ENCODE measurements around the gene SH3RF3.
"Not testable (repeated sequence)": the region's sequence is repeated elsewhere in the genome, so short reads cannot be mapped to it uniquely, and the experiment has no call there.

SH3RF3 gene

DNA sequence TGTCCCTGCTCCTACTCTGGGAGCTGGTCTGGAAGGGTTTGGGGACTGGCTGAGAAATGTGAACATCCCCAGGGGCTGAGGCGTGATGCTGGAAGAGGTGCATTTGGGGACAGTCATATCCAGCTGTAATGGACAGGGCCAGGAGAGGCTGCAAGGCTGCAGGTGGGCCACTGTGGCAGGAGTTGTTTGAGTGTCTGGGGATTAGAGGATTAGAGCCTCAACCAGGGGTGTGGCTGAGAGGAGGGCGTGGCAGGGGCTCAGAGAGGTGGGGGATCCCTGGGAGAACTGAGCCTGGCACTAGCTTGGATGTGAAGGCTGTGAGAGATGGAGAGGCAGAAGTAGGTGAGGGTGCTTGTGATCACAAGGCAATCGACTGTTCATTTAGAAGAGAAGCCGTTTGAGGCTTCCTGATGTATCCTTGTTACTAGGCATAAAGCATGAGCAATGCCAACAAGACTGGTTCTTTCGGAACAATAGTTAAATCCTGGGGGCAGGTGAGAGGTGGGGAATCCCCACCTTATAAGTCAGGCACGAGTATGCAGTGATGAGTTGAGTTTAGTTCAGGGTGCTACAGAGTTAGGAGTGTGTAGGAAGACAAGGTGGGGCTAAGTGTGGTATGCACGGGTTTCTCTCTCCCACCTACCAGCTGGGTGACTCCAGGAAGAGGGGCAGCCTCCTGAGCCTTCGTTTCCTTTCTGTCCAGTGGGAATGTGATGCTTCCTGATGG is 31.9 kb downstream of the SH3RF3 start:
- TF ChIP-seq, protein P1, sequence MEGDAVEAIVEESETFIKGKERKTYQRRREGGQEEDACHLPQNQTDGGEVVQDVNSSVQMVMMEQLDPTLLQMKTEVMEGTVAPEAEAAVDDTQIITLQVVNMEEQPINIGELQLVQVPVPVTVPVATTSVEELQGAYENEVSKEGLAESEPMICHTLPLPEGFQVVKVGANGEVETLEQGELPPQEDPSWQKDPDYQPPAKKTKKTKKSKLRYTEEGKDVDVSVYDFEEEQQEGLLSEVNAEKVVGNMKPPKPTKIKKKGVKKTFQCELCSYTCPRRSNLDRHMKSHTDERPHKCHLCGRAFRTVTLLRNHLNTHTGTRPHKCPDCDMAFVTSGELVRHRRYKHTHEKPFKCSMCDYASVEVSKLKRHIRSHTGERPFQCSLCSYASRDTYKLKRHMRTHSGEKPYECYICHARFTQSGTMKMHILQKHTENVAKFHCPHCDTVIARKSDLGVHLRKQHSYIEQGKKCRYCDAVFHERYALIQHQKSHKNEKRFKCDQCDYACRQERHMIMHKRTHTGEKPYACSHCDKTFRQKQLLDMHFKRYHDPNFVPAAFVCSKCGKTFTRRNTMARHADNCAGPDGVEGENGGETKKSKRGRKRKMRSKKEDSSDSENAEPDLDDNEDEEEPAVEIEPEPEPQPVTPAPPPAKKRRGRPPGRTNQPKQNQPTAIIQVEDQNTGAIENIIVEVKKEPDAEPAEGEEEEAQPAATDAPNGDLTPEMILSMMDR (IDR thresholded peaks at IDR 0.05; ENCODE audit: poor library complexity, severe bottlenecking): no peak
- DNase-seq (ENCODE audit: low spot score): no peak
- no peaks in the 10 kb centered on the region for H3K27me3 ChIP-seq (ENCODE audit: insufficient read depth, poor library complexity, severe bottlenecking)
- no peaks in the 10 kb centered on the region for H3K36me3 ChIP-seq (ENCODE audit: low read depth)
- peaks cover 7% of the 10 kb centered on the region for H3K4me1 ChIP-seq (ENCODE audit: insufficient read depth, poor library complexity, severe bottlenecking)
- H3K9me3 ChIP-seq (ENCODE audit: severe bottlenecking): no peaks in the 10 kb centered on the region
- H3K27ac ChIP-seq (ENCODE audit: poor library complexity, severe bottlenecking): no peak overlapping the region
- no peak overlapping the region for H3K4me3 ChIP-seq (ENCODE audit: severe bottlenecking)
- ATAC-seq (ENCODE audit: low read depth): no peak

GRCh38 chr2:109162367-109162766 is 33.4 kb downstream of the SH3RF3 start:
- ATAC-seq (ENCODE audit: low read depth); H3K4me3 ChIP-seq (ENCODE audit: severe bottlenecking): not testable (repeated sequence)

DNA sequence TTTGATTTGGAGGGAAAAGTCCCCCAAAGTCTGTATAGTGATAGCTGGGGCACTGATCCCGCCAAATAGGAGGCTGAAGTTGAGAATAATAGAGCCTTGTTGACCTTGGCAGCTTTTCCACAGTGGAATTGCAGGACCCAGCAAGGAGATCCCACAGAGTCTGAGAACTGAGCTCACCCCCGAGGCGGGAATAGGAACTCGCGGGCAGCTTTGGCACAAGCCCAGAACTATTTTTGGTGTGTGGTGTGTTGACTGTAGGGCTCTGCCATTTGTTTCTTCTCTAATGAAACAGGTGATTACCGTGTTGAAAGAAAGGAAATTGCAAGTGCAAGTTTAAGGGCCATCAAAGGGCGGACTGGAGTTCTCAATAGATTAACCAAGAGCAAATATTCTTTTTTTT is 34.0 kb downstream of the SH3RF3 start:
- DNase-seq (ENCODE audit: low spot score): no peak
- Histone ChIP-seq H3K36me3 (ENCODE audit: low read depth) (no peaks in the 10 kb centered on the region), H3K27ac (ENCODE audit: poor library complexity, severe bottlenecking) (no peak overlapping the region), H3K9me3 (ENCODE audit: severe bottlenecking) (no peaks in the 10 kb centered on the region), H3K4me3 (ENCODE audit: severe bottlenecking) (no peak overlapping the region), H3K27me3 (ENCODE audit: insufficient read depth, poor library complexity, severe bottlenecking) (no peaks in the 10 kb centered on the region), H3K4me1 (ENCODE audit: insufficient read depth, poor library complexity, severe bottlenecking) (peaks cover 13% of the 10 kb centered on the region)
- TF ChIP-seq, protein P1 (IDR thresholded peaks at IDR 0.05; ENCODE audit: poor library complexity, severe bottlenecking): no peak
- no peak for ATAC-seq (ENCODE audit: low read depth)

More at GRCh38 chr2:109162367-109162766, 33.4 kb downstream of the SH3RF3 start:
- H3K27ac ChIP-seq (ENCODE audit: poor library complexity, severe bottlenecking); H3K9me3 ChIP-seq (ENCODE audit: severe bottlenecking); DNase-seq (ENCODE audit: low spot score); H3K27me3 ChIP-seq (ENCODE audit: insufficient read depth, poor library complexity, severe bottlenecking); H3K36me3 ChIP-seq (ENCODE audit: low read depth): not testable (repeated sequence)
- peaks cover 13% of the 10 kb centered on the region for H3K4me1 ChIP-seq (ENCODE audit: insufficient read depth, poor library complexity, severe bottlenecking)

- Histone ChIP-seq H3K9me3 (ENCODE audit: severe bottlenecking) (no peaks in the 10 kb centered on the region), H3K4me1 (ENCODE audit: insufficient read depth, poor library complexity, severe bottlenecking) (peaks cover 13% of the 10 kb centered on the region), H3K27ac (ENCODE audit: poor library complexity, severe bottlenecking) (peak overlapping the region; percentile 19), H3K27me3 (ENCODE audit: insufficient read depth, poor library complexity, severe bottlenecking) (no peaks in the 10 kb centered on the region), H3K4me3 (ENCODE audit: severe bottlenecking) (no peak overlapping the region), H3K36me3 (ENCODE audit: low read depth) (no peaks in the 10 kb centered on the region)
- DNase-seq (ENCODE audit: low spot score) (no peak), ATAC-seq (ENCODE audit: low read depth) (no peak)
- TF ChIP-seq, protein P1 (IDR thresholded peaks at IDR 0.05; ENCODE audit: poor library complexity, severe bottlenecking): no peak
Observed at GRCh38 chr2:109164311-109164710, 35.3 kb downstream of the SH3RF3 start.

- H3K36me3 ChIP-seq (ENCODE audit: low read depth): no peaks in the 10 kb centered on the region
- no peak for DNase-seq (ENCODE audit: low spot score)
- H3K4me3 ChIP-seq (ENCODE audit: severe bottlenecking): no peak overlapping the region
- peaks cover 13% of the 10 kb centered on the region for H3K4me1 ChIP-seq (ENCODE audit: insufficient read depth, poor library complexity, severe bottlenecking)
- H3K9me3 ChIP-seq (ENCODE audit: severe bottlenecking): no peaks in the 10 kb centered on the region
- H3K27ac ChIP-seq (ENCODE audit: poor library complexity, severe bottlenecking): peak overlapping the region; percentile 19
- H3K27me3 ChIP-seq (ENCODE audit: insufficient read depth, poor library complexity, severe bottlenecking): no peaks in the 10 kb centered on the region
- TF ChIP-seq, protein P1 (IDR thresholded peaks at IDR 0.05; ENCODE audit: poor library complexity, severe bottlenecking): no peak
- ATAC-seq (ENCODE audit: low read depth): peak; percentile 30; the same call in 1 of the 3 replicates
Observed at GRCh38 chr2:109164739-109165221, 35.8 kb downstream of the SH3RF3 start.

All from RWPE2 (cell line).